Activated CD4-positive, alpha-beta memory T cell treated with anti-CD3 and anti-CD28 coated beads, Interleukin-2, amount 10 ng/mL, durations not matched to agents 7 days and 5 days (primary cell): Measurements from ENCODE around the gene PGM5. TPM values are rescaled to one million over a fixed set of nuclear protein-coding genes. Genes with fewer than 3 reads are reported as not detected.

Source experiments
- CTCF ChIA-PET: fragments of 350-600 bp; sonication (Branson Sonifier 250); formaldehyde crosslinking; loops from one replicate; lab custom pipeline; 2021; ENCODE audit warnings: antibody characterized with exemption, inconsistent platforms; lab: Charles Lee
- POLR2A ChIA-PET: fragments of 350-600 bp; sonication (Branson Sonifier 250); formaldehyde crosslinking; loops from one replicate; lab custom pipeline; 2021; ENCODE audit warnings: antibody characterized with exemption; lab: Charles Lee
- DNase-seq: peaks from one replicate; pipeline ENCODE4 v3.0.0-alpha.2; 2020
- H3K27ac Mint-ChIP-seq: one replicate; pipeline ENCODE4 v1.8.0; 2021; ENCODE audit warnings: mild to moderate bottlenecking, mixed read lengths
- H3K27me3 Mint-ChIP-seq: one replicate; pipeline ENCODE4 v1.8.0; 2021; ENCODE audit warnings: mixed read lengths
- H3K36me3 Mint-ChIP-seq: one replicate; pipeline ENCODE4 v1.8.0; 2021; ENCODE audit warnings: low read depth, mixed read lengths
- H3K4me1 Mint-ChIP-seq: one replicate; pipeline ENCODE4 v1.8.0; 2021; ENCODE audit warnings: mixed read lengths
- H3K4me3 Mint-ChIP-seq: one replicate; pipeline ENCODE4 v1.8.0; 2021; ENCODE audit warnings: mild to moderate bottlenecking, mixed read lengths
- H3K9me3 Mint-ChIP-seq: one replicate; pipeline ENCODE4 v1.8.0; 2021; ENCODE audit warnings: mixed read lengths
- total RNA-seq, 2 experiments: library from RNA; stranded (reverse); gene quantifications; one replicate each; pipeline ENCODE4 v1.2.3, GENCODE V29; 2021

PGM5 gene
- total RNA-seq, 2 experiments from 2014 or later = not detected

DNA sequence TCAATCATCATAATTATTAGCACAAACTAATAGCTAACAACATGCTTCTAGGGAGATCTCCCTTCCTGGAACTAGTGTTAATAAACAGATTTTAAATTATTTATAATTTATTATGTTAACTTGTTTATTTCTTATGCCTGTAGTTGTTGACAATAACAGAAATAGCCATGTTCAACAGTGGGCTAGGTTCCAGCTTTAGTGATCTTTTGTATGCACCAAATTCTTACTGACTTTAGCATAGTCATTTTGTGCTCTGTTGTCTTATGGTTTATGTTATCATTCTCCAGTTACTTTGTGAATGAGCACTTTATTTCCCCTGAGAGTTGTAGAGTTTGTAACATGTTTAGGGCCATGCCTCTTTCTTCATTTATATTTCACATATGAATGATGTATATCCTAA, 113.7 kb downstream of the PGM5 start:
- CTCF ChIA-PET = no interaction called here
- H3K4me1 Mint-ChIP-seq = no peaks in the 10 kb centered on the region
- POLR2A ChIA-PET = no interaction called here
- peaks cover 13% of the 10 kb centered on the region for H3K27me3 Mint-ChIP-seq
- no peaks in the 10 kb centered on the region for H3K9me3 Mint-ChIP-seq
- no peak overlapping the region for H3K4me3 Mint-ChIP-seq
- H3K36me3 Mint-ChIP-seq = no peaks in the 10 kb centered on the region
- no peak overlapping the region for H3K27ac Mint-ChIP-seq
- DNase-seq = no peak

DNA sequence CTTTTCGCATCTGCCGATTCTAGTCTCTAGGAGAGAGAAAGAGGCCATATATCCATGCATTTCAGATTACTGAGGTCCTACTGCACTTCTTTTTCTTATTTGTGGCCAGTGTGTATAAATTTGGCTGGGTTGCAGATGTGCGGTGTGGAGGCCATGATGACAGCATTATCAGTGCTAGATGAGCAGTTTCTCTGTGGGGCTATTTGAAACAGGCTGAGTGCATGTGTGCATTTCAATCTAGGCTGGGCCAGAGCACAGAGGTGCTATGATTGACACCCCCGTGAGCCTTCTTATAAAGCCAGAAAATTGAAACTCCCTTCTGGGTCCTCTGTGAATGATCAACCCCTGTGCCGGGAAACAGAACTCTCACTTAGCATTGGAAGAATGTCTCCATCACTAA, 114.2 kb downstream of the PGM5 start:
- Mint-ChIP-seq H3K36me3 (no peaks in the 10 kb centered on the region), H3K27me3 (peaks cover 13% of the 10 kb centered on the region), H3K9me3 (no peaks in the 10 kb centered on the region), H3K4me3 (no peak overlapping the region), H3K4me1 (no peaks in the 10 kb centered on the region), H3K27ac (no peak overlapping the region)
- no peak for DNase-seq
- POLR2A ChIA-PET = no interaction called here
- CTCF ChIA-PET = no interaction called here

DNA sequence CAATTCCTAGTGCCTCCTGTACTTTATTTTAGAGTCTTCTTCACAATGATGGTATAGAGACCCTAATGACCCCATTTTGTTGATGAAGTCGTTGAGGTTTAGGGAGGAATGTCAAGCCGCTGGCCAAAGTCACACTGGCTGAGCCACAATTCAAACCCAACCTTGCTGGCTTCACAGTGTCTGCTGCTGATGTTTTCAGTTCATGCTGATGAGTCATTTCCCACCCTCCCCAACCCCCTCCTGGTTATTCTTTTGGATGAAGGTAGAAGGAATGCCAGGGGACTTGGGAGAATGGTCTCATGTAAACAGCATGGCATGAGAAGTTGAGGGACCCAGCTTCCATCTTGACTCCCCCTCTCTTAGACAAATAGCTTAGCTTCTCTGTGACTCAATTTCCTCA, 115.7 kb downstream of the PGM5 start:
- Mint-ChIP-seq H3K4me1 (no peaks in the 10 kb centered on the region), H3K9me3 (no peaks in the 10 kb centered on the region), H3K27me3 (peaks cover 13% of the 10 kb centered on the region), H3K27ac (no peak overlapping the region), H3K36me3 (no peaks in the 10 kb centered on the region), H3K4me3 (no peak overlapping the region)
- ChIA-PET CTCF (no interaction called here), POLR2A (no interaction called here)
- DNase-seq = no peak

DNA sequence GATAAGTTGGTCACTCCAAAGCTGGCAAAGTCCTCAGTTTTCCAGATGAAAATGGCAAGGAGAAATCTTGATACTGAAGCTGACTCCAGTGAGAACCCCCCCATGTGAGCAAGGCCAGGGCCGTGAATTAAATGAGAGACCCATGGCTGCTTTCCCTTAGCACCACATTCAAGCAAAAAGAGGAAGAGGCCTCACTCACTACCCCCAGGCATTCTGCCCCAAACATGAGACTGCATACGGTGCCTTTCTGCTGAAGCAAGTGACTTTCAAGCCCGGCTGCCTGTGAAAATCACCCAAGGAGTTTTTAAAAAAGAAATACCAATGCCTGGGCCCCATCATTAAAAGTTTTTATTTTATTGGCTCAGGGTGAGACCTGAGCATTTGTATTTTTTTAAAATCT, 117.4 kb downstream of the PGM5 start:
- DNase-seq = no peak
- Mint-ChIP-seq H3K4me3 (no peak overlapping the region), H3K36me3 (no peaks in the 10 kb centered on the region), H3K4me1 (no peaks in the 10 kb centered on the region), H3K9me3 (no peaks in the 10 kb centered on the region), H3K27me3 (peaks cover 13% of the 10 kb centered on the region), H3K27ac (no peak overlapping the region)
- POLR2A ChIA-PET = no interaction called here
- CTCF ChIA-PET = no interaction called here

DNA sequence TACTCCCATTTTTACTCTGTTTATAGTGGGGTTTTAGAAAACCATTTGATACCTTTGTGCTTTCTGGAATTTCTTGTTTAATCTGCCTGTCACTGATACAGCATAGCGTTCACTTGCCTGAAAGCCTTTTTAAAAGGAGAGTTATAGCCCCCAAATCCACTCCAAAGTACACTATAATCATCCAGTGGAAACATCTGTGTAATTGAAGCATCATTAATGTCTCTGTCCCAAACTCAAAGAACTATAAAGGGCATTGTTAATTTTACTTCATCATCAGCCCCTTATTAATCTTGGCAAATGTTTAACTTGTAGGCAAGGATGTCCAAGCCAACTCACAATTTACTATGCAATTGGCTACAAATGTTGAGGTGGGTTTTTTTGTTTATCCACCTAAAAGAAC, 120.0 kb downstream of the PGM5 start:
- H3K4me1 Mint-ChIP-seq = no peaks in the 10 kb centered on the region
- CTCF ChIA-PET = no interaction called here

DNA sequence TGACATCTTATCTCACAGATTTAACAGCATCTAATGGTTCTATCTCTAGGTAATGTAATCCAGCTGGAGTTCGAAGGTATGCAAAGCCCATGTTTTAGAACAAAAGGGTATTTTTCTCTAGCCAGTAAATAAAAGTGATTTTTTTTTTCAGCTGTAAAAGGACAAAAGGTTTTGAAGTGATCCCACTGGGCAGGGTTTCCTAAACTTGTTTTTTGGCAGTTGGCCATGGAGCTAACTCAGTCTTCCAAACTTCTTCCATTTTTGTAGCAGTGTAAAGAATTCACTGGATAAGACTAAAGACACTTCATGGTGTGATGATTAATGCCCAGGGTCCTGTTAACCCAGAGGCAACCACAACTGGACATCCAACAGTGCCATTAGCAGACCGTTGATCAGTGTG, 120.4 kb downstream of the PGM5 start:
- no peak overlapping the region for H3K27ac Mint-ChIP-seq
- no peak for DNase-seq
- H3K4me3 Mint-ChIP-seq = no peak overlapping the region
- H3K4me1 Mint-ChIP-seq = no peaks in the 10 kb centered on the region
- ChIA-PET CTCF (no interaction called here), POLR2A (no interaction called here)
- H3K27me3 Mint-ChIP-seq = peaks cover 13% of the 10 kb centered on the region
- no peaks in the 10 kb centered on the region for H3K36me3 Mint-ChIP-seq
- no peaks in the 10 kb centered on the region for H3K9me3 Mint-ChIP-seq

More for the DNA sequence above, 120.0 kb downstream of the PGM5 start:
- peaks cover 13% of the 10 kb centered on the region for H3K27me3 Mint-ChIP-seq
- no peak for DNase-seq
- POLR2A ChIA-PET = no interaction called here
- H3K9me3 Mint-ChIP-seq = no peaks in the 10 kb centered on the region
- H3K36me3 Mint-ChIP-seq = no peaks in the 10 kb centered on the region
- H3K27ac Mint-ChIP-seq = no peak overlapping the region
- H3K4me3 Mint-ChIP-seq = no peak overlapping the region

DNA sequence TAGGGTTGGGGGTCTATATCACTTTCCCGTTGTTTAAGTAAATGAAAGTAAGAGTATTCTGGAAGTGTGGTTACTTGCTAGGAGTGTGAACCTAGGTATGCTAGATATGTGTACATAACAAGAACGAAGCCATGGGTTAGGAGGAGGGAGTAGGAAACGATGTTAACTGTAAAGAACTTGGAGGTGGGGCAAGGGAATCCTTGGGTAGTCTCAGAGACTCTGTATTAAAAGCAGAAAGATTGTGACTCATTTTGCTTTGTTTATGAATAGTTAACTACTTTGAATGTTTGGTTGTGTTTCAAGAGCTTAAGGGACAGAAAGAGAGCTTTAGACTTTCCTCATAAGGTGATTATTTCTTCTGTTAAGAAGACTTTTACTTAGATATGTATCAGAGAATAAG, 124.4 kb downstream of the PGM5 start:
- CTCF ChIA-PET = no interaction called here

DNA sequence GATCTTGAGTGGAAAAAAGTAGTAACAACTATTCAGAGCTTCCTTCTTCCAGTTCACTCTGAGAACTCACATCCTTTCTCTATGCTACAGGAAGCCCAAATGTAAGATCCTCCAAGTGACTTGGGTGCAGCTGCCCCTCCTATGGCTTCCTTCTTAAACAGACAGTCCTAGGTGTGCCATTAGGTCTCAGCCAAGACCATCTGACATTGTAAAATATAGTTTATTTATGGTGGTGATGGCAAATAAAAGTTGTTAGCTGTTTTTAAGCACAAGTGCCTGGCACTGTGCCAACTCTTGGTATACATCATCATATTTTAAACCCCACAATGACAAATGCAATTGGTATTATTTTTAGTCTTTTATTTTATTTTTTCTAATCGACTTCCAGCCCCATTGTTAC, 126.1 kb downstream of the PGM5 start:
- ChIA-PET POLR2A (no interaction called here), CTCF (no interaction called here)
- no peak overlapping the region for H3K27ac Mint-ChIP-seq
- no peak overlapping the region for H3K4me3 Mint-ChIP-seq
- H3K36me3 Mint-ChIP-seq = no peaks in the 10 kb centered on the region
- H3K27me3 Mint-ChIP-seq = peaks cover 1% of the 10 kb centered on the region
- no peaks in the 10 kb centered on the region for H3K4me1 Mint-ChIP-seq
- no peak for DNase-seq
- no peaks in the 10 kb centered on the region for H3K9me3 Mint-ChIP-seq

More for the DNA sequence above, 124.4 kb downstream of the PGM5 start:
- no peak for DNase-seq
- POLR2A ChIA-PET = no interaction called here
- H3K27ac Mint-ChIP-seq = no peak overlapping the region
- H3K27me3 Mint-ChIP-seq = peaks cover 4% of the 10 kb centered on the region
- H3K36me3 Mint-ChIP-seq = no peaks in the 10 kb centered on the region
- no peaks in the 10 kb centered on the region for H3K9me3 Mint-ChIP-seq
- no peaks in the 10 kb centered on the region for H3K4me1 Mint-ChIP-seq
- no peak overlapping the region for H3K4me3 Mint-ChIP-seq

DNA sequence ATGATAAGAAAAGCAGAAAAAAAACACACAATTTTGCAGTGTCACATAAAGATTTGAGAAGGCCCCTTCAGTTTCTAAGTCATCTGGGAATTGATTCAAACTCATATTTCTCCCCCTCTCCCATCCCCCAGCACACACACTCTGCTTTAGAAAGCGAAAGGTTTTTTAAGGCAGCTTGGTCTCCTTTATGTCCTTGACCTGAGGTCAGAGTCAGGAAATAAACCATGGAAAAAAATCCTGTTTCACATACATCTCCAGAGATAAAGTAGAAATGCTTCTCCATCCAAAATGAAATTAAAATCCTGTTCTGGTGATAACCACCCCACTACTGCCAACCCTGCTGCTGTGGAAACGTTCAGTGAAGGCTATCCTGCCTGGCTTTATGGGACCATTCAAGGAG, 131.7 kb downstream of the PGM5 start:
- no peaks in the 10 kb centered on the region for H3K36me3 Mint-ChIP-seq
- no peaks in the 10 kb centered on the region for H3K9me3 Mint-ChIP-seq
- CTCF ChIA-PET = no interaction called here
- no peaks in the 10 kb centered on the region for H3K4me1 Mint-ChIP-seq
- no peaks in the 10 kb centered on the region for H3K27me3 Mint-ChIP-seq
- POLR2A ChIA-PET = no interaction called here
- DNase-seq = no peak
- H3K4me3 Mint-ChIP-seq = no peak overlapping the region
- no peak overlapping the region for H3K27ac Mint-ChIP-seq

DNA sequence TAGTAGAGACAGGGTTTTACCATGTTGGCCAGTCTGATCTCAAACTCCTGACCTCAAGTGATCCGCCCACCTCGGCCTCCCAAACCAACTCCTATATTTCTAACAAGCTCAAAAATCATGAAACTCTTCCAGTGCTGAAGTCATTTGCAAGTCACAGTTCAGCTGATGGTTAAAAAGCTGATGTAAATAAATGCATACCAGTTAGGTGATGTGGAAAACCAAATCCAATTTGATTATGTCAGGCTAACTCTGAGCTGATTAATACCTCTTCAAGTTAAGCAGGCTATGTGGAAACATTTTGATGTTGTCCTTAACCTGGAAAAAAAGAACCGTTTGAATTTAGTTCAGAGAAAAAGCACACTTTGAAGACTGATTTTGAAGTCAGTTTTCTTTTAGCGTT, 133.2 kb downstream of the PGM5 start:
- CTCF ChIA-PET = no interaction called here
- no peak overlapping the region for H3K4me3 Mint-ChIP-seq
- H3K36me3 Mint-ChIP-seq = no peaks in the 10 kb centered on the region
- POLR2A ChIA-PET = no interaction called here
- DNase-seq = no peak
- no peaks in the 10 kb centered on the region for H3K27me3 Mint-ChIP-seq
- no peaks in the 10 kb centered on the region for H3K9me3 Mint-ChIP-seq
- H3K4me1 Mint-ChIP-seq = no peaks in the 10 kb centered on the region
- H3K27ac Mint-ChIP-seq = no peak overlapping the region

DNA sequence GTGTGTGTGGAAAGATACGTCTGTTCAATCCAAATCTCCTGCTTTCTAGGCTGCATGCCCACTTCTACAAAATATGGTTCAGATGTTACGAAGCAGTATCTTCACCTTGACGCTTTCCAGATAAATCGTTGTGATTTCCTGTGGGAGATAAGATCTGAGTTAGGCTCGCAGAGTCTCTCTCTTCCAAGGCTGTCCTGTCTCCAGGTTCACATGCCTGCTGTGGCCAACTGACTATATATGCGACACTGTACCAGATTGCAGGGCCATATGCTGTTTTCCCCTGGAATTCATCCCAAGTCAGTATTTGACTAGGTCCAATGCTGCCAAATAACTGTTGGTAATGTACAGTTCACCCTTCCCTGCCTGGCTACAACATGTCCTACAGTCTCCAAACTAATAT, 136.4 kb downstream of the PGM5 start:
- no peak overlapping the region for H3K4me3 Mint-ChIP-seq
- peaks cover 2% of the 10 kb centered on the region for H3K27me3 Mint-ChIP-seq
- H3K27ac Mint-ChIP-seq = no peak overlapping the region
- ChIA-PET CTCF (no interaction called here), POLR2A (no interaction called here)
- H3K36me3 Mint-ChIP-seq = no peaks in the 10 kb centered on the region
- DNase-seq = no peak
- H3K4me1 Mint-ChIP-seq = no peaks in the 10 kb centered on the region
- no peaks in the 10 kb centered on the region for H3K9me3 Mint-ChIP-seq

DNA sequence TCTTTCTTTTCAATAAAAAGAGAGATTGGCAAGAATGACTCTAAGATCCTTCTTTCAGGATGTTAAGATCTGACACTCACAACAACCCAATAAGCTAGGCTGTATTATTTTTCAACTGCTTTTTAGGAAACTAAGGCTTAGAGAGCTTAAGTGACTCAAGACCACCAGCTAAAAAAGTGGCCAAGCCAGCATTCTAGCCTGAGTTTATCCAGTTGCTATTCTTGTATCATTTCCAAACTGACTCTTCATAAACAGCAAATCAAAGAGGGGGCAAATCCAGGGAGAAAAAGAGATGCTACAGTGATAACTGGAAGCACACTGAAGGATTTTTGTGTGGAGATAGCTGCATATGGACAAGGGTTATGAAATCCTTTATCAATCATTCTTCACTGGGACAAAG, 137.1 kb downstream of the PGM5 start:
- ChIA-PET POLR2A (no interaction called here), CTCF (interaction anchor here (1.1 kb wide), 1 partner anchor 15 kb away, joined by 3 read pairs; no protein-coding TSS in a partner anchor)
- peaks cover 6% of the 10 kb centered on the region for H3K27me3 Mint-ChIP-seq

DNA sequence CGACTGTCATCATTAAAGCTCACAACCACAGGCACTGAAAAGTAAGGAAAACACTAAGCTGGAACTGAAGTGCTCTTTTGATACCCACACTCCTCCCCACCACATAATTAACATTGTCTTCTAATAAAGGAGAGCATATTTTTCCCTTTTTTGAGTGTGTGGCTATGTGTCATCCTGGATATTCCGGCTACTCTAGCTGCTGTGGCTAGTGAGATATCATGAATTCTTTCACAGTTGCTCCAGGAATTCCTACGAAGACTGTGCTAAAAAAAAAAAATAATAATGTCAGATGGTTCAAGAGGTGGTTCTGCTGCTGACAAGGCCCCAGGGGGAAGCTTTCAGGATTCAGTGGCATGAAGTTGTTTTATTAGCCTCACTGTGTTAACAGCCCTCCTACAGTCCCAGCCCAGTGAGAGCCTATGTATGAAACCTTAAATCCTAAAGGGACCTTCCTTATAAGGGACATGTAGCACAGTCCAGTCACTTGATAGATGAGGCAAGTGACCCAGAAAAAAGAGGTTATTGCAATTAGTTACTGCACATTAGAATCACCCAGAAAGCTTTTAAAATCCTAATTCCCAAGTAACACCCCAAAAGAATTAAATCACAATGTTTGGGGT, 137.7 kb downstream of the PGM5 start:
- CTCF ChIA-PET = interaction anchor here (1.1 kb wide), 1 partner anchor 14 kb away, joined by 3 read pairs; no protein-coding TSS in a partner anchor

More for the DNA sequence above, 137.1 kb downstream of the PGM5 start:
- no peak for DNase-seq
- Mint-ChIP-seq H3K4me3 (no peak overlapping the region), H3K36me3 (no peaks in the 10 kb centered on the region), H3K27ac (no peak overlapping the region), H3K4me1 (no peaks in the 10 kb centered on the region), H3K9me3 (no peaks in the 10 kb centered on the region)

DNA sequence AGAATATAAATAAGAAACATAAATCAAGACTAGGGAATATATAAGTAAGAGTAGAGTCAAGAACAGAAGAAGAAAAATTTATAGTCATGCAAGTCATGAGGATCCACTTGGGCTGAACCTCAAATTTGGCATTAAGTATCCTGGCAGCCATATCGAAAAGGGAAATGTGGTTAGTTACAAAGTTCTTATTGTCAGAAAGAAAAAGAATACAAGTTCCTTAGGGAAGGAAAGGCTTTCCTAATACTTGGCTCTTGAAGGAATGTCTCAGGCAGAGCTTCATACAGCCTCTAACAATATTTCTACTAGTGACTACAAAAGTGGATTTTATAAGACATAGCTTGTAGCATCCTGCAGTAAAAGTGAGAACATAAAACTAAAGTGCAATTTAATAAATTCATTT, 138.8 kb downstream of the PGM5 start:
- Mint-ChIP-seq H3K27ac (no peak overlapping the region), H3K27me3 (peaks cover 8% of the 10 kb centered on the region), H3K36me3 (no peaks in the 10 kb centered on the region), H3K4me1 (no peaks in the 10 kb centered on the region), H3K9me3 (no peaks in the 10 kb centered on the region), H3K4me3 (no peak overlapping the region)
- POLR2A ChIA-PET = no interaction called here
- CTCF ChIA-PET = no interaction called here
- DNase-seq = no peak

More for the DNA sequence above, 137.7 kb downstream of the PGM5 start:
- H3K27ac Mint-ChIP-seq = no peak overlapping the region
- H3K9me3 Mint-ChIP-seq = no peaks in the 10 kb centered on the region
- no peak overlapping the region for H3K4me3 Mint-ChIP-seq
- POLR2A ChIA-PET = no interaction called here
- H3K27me3 Mint-ChIP-seq = peaks cover 8% of the 10 kb centered on the region
- H3K4me1 Mint-ChIP-seq = no peaks in the 10 kb centered on the region
- no peak for DNase-seq
- no peaks in the 10 kb centered on the region for H3K36me3 Mint-ChIP-seq
